HG03135 (cell line): ENCODE measurements around the gene MTSS2.

Source experiments
- ATAC-seq: cut with Tn5 transposase; IDR thresholded peaks from one replicate; pipeline ENCODE4 v1.9.1; 2021; ENCODE audit warnings: mild to moderate bottlenecking, moderate library complexity; ENCODE audit not compliant: unreplicated experiment

MTSS2 gene, protein sequence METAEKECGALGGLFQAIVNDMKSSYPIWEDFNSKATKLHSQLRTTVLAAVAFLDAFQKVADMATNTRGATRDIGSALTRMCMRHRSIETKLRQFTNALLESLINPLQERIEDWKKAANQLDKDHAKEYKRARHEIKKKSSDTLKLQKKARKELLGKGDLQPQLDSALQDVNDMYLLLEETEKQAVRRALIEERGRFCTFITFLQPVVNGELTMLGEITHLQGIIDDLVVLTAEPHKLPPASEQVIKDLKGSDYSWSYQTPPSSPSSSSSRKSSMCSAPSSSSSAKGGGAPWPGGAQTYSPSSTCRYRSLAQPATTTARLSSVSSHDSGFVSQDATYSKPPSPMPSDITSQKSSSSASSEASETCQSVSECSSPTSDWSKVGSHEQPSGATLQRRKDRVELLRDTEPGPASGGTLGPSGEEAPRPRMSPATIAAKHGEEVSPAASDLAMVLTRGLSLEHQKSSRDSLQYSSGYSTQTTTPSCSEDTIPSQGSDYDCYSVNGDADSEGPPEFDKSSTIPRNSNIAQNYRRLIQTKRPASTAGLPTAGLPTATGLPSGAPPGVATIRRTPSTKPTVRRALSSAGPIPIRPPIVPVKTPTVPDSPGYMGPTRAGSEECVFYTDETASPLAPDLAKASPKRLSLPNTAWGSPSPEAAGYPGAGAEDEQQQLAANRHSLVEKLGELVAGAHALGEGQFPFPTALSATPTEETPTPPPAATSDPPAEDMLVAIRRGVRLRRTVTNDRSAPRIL

DNA sequence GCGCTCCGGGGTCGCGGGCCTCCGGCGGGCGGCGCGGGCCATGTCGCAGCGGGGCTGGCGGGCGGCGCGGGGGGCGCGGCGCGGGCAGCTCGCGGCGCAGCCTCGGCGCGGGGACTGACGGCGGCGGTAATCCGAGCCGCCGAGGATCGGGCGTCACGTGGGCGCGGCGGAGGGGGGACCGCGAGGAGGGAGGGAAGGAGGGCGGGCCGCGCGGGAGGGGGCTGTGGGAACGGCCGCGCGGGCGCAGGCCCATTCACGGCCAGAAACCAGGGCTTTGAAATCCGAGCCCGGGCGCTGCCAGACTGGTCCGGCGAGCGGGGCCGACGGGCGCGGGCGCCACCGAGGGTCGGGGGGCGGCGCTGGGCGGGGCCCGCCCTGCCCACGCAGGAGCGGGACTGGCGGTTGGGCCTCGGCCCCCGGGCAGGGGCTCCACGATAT, at the start of gene MTSS2:
MTSS2 (minus strand) TSS at position 116 of the 438 bp plus-strand sequence. CDS start 262 bp downstream, outside the sequence.
- no peak for ATAC-seq

DNA sequence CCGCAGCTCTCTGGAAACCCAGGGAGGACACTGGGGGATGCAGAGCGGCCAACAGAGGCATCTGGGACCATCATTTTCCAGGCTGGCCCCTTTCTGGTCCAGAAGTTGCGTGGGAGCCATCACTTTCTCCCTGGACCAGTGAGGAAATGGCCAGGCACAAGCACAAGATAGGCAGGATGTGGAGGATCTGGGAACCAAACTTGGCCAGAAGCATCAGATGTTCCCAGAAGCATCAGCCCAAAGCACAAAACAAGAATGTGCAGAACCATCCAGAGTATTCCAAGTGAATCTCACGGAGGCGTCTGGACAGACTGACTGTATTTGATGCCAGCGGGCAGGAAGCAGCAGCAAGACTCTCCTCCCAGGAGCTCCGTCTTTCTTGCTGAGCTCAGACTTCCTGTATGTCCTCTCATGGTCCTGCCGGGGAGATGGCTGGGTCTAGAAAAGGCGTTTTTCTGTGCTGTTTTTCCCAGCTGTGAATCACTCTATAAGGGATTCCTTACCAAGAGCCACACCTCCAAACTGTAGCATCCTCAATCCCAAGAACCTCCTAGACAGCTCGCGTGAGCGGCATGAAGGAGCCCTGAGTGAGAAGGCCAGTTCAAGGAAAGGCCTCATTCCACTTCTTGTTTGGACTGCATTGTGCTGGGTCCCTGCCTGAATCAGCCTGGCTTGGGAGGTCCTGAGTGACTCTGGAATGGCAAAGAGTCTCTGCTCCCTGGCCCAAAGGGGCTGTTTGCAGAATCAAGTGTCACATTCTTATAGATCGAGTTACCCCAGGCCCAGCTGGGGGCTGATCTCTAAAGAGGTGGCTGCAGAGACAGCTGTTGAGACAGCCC, 49.5 kb upstream of the MTSS2 start:
- ATAC-seq: no peak

DNA sequence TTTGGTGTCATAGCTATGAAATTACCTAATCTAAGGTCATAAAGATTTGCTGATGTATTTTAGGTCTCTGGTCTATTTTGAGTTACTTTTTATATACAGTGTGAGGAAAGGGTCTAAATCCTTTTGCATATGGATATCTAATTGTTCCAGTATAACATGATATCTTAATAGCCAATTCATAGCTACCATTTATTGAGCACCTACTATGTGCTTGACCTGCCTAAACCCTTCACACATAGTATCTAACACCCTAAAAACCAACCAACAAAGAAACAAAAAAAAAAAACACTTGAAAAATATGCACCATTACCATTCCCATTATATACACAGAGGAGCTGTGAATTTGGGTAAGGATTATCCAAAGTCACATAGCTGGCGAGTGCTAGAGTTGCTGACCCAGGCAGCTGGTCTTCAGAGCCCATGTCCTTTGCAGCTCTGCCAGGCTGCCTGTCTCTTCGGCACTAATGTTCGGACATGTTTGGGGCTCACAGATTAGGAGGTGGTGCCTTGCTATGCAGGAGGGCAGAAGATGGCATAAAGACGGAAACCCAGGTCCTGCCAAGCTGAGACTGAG, 48.8 kb upstream of the MTSS2 start:
- ATAC-seq: no peak

DNA sequence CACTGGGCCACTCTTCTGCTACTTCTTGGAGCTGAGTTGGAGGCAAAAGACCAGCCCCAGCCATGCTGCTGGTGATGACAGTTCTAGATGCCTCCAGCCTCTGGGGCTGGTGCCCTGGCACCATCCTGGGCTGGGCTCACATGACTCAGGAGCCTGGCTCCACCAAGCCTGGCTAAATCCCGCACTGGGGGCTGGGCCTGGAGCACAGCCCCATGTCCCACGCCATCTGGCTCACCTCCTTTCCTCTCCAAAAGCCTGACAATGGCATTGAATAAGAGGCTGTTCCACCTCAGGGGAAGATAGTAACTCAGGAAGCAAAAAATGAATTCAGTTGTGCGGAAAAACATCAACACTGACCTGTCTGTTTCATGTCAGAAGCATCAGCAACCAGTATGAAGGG, 45.1 kb upstream of the MTSS2 start:
- ATAC-seq: no peak

DNA sequence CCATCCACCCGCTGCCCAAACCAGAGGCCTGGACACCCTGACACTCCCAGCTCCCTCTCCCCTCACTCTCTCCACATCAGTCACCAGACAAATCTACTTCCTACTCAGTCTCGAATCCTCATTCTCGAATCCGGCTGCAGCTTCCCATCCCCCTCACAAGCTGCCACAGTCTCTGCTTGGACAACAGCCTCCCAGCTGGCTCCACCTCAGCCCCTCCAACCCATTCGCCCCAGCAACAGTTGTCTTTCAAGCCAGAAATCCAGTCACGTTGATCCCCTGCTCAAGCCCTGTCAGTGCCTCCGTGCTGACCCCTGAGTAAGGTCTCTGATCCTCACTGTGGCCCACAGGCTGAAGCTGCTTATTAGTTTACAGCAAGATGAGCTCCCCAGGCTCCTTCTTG, 44.2 kb upstream of the MTSS2 start:
- ATAC-seq: no peak

DNA sequence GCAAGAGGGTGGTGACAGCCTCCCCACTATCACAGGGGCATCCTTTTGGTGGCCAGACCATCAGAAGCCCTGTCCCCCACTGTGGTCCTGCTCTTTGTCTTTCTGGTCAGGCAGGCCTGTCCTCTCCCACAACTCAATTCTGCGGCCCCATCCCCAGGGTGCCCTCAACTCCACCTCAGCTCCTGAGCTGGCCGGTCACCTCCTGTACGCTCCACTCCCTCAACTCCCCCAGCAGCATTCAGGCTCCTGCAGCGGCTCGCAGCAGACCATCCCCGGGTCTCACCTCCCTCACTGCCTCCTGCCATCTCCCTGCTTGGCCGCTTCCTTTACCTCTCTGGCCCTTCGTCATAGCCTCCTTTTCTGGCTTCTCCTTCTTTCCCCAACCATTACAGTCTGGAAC, 43.4 kb upstream of the MTSS2 start:
- no peak for ATAC-seq

DNA sequence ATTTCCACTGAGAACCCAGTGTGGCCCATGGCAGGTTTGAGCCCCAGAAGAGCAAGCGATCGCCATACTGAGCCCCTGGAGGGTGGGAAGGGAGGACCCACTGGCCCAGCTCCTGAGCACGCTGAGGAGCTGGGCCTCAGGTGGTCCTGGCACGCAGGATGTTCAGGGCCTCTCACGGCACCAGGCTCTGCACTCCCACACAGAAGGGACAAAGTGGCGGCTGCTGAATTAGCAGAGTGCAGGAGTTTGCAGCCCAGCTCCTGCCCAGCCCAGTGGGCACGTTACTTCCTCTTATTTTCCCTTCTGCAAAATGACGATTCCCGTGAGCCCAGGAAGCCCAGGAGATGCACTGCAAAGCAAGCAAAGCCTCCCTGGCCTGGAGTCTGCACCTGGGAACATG, 42.3 kb upstream of the MTSS2 start:
- ATAC-seq: no peak

DNA sequence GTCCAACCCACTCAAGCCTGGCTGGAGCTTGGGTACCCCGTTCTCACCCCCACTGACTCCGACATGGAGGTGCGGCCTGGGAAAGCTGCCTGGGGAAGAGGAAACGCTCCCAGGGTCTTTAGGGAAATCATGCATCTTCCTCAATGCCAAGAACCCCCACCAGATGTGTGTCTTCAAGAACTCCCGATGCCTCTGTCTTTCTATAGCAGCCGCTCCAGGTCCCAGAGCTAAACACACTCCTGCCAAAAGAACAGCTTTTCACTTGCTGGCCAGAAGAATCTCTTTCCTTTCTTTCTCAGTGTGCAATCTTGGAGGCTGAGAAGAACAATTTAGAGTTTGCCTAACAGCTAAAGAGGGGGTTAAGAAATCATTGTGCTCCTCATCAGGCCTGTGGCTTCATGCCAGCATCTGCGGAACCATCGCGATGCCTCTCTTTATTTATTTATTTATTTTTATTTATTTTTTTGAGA, 41.1 kb upstream of the MTSS2 start:
- ATAC-seq: no peak

DNA sequence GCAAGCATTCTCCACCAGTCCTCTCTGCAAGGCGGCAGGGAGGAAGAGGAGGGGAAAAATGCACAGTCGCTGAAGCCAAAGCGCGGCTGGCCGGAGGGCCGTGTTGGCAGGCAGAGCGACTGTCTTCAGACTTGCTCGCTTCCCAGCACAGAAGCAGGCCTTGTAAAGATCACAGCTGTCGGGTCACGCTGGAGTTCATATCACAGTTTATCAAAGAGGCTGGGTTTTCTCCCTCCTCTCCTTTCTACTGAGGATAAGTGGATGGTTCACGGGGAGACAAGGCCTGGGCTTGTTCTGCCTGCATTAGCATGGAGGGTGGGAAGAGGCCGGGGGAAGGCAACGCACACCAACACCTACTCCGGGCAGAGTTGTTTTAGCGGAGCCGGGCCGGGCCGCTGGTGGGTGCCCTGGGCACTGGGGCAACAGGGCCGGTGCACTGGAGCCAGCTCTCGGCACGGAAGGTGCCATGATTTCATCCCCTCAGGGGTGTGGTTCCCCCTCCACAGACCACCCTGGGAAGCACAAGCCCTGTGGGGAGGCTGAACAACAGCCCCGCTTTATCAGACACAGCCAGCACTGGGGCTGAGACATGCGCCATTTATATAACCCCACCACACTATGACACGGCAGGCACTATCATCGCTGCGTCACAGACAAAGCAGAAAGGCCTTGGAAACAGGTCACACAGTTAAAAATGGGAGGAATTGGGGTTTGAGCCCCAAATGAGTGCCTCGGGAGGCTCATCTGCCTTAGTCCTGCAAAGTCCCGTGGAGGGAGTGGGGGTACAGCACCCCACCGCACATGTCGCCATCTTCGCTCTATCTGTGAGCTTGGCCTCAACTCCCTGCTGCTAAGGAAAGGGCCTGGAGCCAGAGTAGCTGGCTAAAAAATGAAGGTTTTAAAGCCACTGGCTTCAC, 40.3 kb upstream of the MTSS2 start:
- ATAC-seq: no peak

DNA sequence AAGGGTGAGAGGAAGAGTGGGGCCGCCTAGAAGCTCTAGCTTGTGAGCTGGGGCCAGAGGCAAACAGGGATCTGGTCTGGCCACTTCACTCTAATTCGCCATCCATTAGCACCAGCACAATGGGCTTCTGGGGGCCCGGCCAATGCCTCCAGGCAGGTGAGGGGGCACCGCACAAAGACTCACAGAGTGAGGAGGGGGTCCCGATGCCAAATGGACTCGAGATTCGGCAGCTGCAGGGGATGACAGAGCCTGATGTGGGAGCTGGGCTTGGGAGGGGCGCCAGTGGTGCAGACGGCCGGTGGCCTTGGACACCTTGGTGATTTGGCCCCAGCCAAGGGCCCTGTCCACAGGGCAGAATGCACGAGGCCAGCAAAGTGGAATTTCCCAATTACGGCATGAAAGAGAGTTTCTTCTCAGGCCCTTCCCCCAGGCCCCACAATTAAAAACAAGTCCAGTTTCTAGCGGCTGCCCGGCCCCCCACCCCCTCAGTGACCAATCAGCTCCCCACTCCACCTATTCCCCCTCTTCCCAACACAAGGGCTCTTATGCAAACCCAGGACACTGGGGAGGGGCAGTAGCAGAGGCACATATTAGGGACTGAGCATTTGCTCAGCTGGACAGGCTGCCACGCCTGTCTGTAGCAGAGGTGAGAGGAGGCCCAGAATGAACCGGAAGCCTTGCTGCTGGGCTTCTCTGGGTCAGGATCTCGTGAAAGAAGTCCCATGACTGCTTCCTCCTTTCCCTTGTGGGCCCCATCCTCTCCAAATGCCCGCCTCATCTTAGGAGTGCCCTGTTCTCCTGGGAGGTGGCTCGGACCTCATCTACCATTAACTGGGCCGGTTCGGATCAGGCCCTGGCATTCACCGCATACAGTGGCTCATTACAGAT, 39.4 kb upstream of the MTSS2 start:
- ATAC-seq: no peak

DNA sequence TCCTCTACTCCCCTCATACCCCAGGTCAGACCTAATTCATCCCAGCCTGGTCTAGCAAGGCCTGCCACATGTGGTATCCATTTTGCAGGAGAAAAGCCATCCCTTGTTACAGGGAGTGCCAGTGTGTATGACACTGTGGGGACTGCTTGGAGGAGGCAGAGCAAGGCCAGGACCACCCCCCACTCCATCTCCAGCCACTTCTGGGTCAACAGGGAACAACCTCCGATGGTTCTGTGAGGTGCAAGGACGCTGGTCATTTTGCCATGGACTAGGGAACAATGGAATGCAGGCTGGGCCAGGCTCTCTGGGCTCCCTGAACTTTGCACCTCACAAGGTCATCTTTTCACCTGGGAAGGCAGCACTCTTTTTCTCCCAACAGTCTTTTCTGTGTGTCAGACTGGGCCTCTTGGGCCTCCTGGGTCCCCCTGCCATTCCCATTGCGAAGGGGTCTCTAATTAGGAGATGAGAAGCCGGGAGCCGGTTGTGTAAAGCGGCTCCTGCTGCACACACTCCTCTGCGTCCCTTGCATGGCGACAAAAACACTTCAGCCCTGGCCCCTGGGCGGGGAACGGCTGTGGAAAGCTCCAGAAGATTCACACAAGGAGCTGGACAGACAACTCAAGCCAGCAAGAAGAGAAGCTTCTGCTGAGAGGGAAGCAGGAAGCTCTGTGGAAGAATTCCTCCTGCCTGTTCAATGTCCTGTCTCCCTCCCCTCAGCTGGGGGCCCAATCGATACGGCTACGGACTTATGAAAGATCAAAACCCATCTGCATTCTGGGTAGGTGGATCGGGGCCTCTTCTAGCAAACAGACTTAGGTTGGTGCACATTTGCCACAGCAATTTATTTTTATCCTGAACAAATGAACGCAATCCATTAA, 38.5 kb upstream of the MTSS2 start:
- no peak for ATAC-seq

DNA sequence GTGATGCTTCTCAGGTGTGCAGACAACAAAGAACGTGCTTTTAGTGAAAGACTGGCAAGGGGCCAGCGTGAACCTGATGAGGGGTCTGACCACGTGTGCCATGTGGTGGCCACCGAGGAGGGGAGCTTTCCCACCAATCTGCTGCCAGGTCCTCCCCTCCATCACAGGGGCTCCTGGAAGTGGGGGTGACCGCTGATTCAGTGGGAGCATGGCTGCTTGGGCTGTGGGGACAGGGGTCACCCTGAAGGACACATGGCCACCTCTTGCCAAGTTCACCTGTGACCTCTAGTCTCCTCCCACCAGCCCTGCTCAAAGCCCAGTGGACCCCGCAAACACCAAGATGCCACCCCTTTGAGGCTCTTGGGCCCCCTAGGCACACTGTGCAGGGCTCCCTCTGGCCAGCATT, 37.9 kb upstream of the MTSS2 start:
- ATAC-seq: no peak

DNA sequence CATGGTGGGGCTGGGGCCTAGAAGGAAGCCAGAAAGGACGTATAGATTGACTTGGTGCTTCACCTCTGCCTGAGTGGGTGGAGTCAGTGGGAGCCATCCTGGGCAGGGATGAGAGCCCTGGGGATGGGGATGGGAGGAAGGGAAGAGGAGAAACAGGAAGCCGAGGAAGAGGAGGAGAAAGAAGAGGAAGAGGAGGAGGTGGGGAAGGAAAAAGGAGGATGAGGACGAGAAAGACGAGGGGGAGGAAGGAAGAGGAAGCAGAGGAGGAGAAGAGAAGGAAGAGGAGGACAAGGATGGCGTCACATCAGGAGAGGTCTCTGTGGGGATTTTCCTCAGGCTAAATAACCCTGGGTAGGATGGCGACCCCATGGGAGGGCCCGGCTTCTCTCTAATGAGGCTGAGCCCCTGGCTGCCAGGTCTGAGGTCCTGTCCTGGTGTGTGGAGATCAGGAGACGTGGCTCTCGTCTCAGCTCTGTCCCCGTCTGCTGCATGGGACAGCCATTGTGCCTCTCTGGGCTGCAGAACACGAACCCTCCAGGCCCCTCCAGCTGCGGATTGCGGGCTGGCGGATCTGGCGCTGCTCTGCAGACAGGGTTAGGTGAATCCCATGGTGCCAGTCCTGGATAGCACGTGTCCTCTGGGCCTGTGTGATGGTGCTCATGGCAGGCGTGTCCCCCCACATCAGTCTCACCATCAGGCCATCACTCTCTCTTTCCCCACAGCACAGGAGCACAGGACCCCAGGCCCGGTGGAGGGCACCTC, 35.5 kb upstream of the MTSS2 start:
- ATAC-seq: no peak

DNA sequence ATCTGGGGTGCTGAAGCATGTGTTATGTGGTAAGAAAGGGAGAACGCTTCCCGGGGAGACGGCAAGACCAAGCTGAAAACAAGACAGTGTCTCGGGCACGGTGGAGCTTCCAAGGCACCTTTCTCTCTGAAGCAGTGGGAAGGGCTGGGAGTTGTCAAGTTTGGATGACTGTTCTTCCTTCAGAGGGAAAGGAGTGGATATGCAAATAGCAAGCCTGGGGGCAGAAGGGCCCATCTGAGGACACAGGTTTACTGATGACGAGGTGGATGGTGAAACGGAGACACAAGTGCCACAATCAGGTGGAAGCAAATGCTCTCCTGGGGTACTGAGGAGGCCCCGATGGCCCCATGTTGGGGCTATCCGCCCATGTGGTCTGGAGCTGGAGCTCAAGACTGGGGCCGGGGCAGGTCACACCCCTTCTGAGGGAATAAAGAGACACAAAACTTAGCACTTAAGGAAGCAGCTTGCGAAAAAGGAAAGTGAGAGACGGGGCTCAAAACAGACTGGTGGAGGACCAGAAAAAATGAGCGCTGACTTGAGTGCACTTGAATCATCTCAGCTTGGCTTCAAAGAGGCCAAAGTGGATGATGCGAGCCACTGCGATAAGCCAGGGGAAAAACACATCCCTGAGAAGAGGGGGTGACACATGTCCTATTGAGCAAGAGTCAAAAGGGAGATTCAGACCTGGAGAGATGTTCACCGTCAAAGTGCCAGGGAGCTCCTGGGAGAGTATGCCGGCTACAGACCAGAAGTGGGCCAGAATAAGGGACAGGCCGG, 34.8 kb upstream of the MTSS2 start:
- ATAC-seq: no peak

DNA sequence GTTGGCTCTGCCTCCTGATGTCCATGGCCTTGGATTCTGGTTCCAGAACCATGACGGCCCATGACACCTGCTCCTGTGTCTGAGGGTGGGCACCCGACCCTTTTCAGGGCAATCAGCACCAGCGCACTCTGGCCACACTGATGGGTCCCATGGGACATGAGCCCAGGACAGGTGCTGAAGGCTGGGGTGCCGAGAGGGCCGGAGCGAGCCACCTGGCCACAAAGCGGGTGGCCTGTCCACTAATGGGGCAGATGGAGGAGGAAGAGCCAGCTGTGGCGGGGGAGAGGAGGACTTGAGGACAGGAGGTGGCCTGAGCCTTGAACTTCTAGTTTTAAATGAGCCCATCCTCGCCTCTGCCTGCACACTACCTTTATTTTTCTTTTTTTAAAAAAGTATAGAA, 31.2 kb upstream of the MTSS2 start:
- ATAC-seq: no peak

DNA sequence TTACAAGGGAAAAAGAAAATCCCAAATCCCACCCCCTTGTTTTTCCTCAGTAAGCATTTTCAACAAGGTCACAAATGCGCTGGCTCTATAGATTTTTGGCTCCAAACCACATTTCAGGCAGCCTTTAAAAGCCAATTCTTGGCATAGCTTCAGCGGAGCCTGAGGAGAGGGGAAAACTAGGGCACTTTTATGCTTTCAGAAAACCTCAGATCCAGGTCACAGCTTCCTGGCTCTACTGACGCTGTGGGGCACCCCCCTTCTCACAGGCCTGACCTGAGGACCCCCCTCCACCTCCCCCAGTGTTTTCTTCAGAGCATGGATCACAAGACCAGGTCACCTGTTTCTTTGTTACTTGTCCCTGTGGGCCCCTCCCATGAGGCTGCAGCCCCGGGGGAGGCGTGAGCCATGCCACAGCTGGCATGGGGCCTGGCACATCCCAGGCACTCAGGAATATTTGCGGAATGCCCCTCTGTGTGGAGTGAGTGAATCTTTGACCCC, 30.1 kb upstream of the MTSS2 start:
- no peak for ATAC-seq
